Thyroid gland (tissue), 4 donors: ENCODE data around the gene ZFAND3. TPM values are rescaled to one million over a fixed set of nuclear protein-coding genes. Genes with fewer than 3 reads are reported as not detected.

Source experiments
- DNase-seq, 2 donors: peaks; one replicate each; pipeline ENCODE4 v3.0.0-alpha.2; 2019
- H3K27ac ChIP-seq, 3 donors: fragments of 200-600 bp; sonication (generic); 1 replicate in 2 of 3; 2 replicates in 1 of 3; pipeline ENCODE4 v1.5.1; 2016 to 2019; ENCODE audit warnings: mild to moderate bottlenecking in 1 of 3, moderate library complexity in 1 of 3
- H3K27me3 ChIP-seq: fragments of 200-600 bp; sonication (generic); one replicate; pipeline ENCODE4 v1.5.1; 2019
- H3K36me3 ChIP-seq, 2 donors: fragments of 200-600 bp; sonication (generic); one replicate each; pipeline ENCODE4 v1.5.1; 2016 to 2019
- H3K4me1 ChIP-seq, 2 donors: fragments of 200-600 bp; sonication (generic); one replicate each; pipeline ENCODE4 v1.5.1; 2017 to 2019
- H3K4me3 ChIP-seq, 3 donors: fragments of 200-600 bp; sonication (generic); replicated peaks in 1 of 3; 1 replicate in 2 of 3; 2 replicates in 1 of 3; pipeline ENCODE4 v1.5.1; 2016; ENCODE audit warnings: mild to moderate bottlenecking in 1 of 3
- H3K9me3 ChIP-seq: fragments of 200-600 bp; sonication (generic); one replicate; pipeline ENCODE4 v1.5.1; 2017
- POLR2A ChIP-seq, 2 donors: fragments of 450-650 bp; IDR thresholded peaks; one replicate each; pipeline ENCODE4 v1.6.1; 2017; ENCODE audit warnings: antibody characterized with exemption in 2 of 2, mild to moderate bottlenecking in 2 of 2, moderate library complexity in 1 of 2
- WGBS, 2 donors: methylation state at CpG; one replicate each; pipeline ENCODE4 v1.1.5; 2017; 5-methylcytosine and 5-hydroxymethylcytosine counted together
- intact Hi-C: fragments of 100-400 bp; cut with DNase I; formaldehyde crosslinking; loops from one replicate; pipeline ENCODE4 v1.15.1; 2023
- total RNA-seq, 4 donors: library from RNA; depleted of rRNA; stranded (reverse); fragments of >200 nt; gene quantifications; one replicate each; pipeline ENCODE4 v1.2.3, GENCODE V29; 2016
- TF ChIP-seq, protein P1 (sequence below), 6 experiments: fragments of 200-600 bp in 3 of 6; fragments of 450-650 bp in 3 of 6; sonication (generic) in 3 of 6; IDR thresholded peaks; one replicate each; pipeline ENCODE4 v1.5.1; 2016 to 2019; ENCODE audit warnings: antibody characterized with exemption in 6 of 6, mild to moderate bottlenecking in 2 of 6, inconsistent platforms in 1 of 6, moderate library complexity in 1 of 6

Gene ZFAND3
- total RNA-seq, 4 donors from 2014 or later = 41.3 to 57.7 (median 55.9) TPM

DNA sequence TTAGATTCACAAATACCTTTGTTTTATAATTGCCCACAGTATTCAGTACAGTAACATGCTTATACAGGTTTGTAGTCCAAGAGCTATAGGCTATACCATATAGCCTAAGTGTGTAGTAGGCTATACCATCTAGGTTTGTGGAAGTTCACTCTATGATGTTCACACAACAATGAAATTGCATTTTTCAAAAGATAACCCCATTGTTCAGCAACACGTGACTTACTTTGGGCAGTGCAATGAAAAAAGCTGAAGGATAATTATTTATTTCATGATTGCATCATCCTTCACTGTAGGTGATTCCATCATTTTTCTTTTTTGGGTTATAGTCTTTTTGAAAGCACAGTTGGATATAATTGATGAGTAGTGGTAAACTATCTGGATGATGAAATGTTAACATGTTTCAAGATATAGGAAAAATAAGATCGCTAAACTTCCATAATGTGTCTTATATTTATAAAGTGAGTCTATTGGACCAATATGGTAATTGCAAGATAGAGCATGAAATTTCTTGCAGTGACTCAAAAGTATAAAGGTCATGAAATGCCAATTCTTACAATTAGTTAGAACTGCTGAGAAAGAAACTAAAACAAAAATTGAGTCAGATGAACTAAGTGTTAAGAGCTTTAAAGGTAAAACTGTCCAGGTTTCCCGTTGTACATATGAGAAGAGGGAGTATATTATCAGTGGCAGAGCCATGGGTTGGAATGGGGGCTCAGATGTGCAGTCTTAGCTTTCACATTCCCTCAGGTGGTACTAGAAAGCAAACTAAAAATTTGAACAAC is 164.4 kb downstream of the ZFAND3 start:
- no peaks in the 10 kb centered on the region for H3K9me3 ChIP-seq
- no peak overlapping the region for H3K4me3 ChIP-seq
- no peaks in the 10 kb centered on the region for H3K27me3 ChIP-seq
- no peak overlapping the region for H3K27ac ChIP-seq
- intact Hi-C loops = no loop called here
- TF ChIP-seq, protein P1, sequence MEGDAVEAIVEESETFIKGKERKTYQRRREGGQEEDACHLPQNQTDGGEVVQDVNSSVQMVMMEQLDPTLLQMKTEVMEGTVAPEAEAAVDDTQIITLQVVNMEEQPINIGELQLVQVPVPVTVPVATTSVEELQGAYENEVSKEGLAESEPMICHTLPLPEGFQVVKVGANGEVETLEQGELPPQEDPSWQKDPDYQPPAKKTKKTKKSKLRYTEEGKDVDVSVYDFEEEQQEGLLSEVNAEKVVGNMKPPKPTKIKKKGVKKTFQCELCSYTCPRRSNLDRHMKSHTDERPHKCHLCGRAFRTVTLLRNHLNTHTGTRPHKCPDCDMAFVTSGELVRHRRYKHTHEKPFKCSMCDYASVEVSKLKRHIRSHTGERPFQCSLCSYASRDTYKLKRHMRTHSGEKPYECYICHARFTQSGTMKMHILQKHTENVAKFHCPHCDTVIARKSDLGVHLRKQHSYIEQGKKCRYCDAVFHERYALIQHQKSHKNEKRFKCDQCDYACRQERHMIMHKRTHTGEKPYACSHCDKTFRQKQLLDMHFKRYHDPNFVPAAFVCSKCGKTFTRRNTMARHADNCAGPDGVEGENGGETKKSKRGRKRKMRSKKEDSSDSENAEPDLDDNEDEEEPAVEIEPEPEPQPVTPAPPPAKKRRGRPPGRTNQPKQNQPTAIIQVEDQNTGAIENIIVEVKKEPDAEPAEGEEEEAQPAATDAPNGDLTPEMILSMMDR (IDR thresholded peaks at IDR 0.05) = no peak
- no peak for TF ChIP-seq POLR2A (IDR thresholded peaks at IDR 0.05)
- no peak for DNase-seq
- peaks cover 66 to 82% of the 10 kb centered on the region in 2 donors for H3K4me1 ChIP-seq
- no peaks in the 10 kb centered on the region for H3K36me3 ChIP-seq
- 94 to 96% methylated on average over 3 of the region's 3 CpGs for WGBS, 2 donors

DNA sequence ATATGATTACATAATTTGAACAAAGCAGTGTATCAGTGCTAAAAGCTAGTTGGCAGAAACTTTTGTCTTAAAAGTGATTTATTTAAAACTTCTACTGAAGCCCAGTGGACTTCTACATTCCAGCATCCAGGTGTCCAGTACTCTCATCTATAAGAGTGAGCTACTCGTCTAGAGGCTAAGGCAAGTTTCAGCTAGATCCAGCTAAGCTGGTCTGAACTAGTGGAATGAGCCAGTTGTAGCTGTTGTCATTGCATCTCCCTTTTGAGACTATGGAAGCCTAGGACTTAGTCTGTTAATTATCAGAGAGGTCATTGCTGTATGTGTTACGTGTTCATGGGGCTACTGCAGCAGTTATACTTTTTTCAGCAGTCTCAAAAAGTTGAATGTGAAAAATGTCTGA is 165.1 kb downstream of the ZFAND3 start:
- Histone ChIP-seq H3K4me3 (no peak overlapping the region), H3K36me3 (no peaks in the 10 kb centered on the region), H3K27ac (no peak overlapping the region), H3K27me3 (no peaks in the 10 kb centered on the region), H3K4me1 (peaks cover 66 to 82% of the 10 kb centered on the region in 2 donors), H3K9me3 (no peaks in the 10 kb centered on the region)
- no peak for DNase-seq
- intact Hi-C loops = no loop called here
- WGBS, 2 donors = 82 to 89% methylated on average over 2 of the region's 2 CpGs
- TF ChIP-seq POLR2A (IDR thresholded peaks at IDR 0.05) = no peak
- TF ChIP-seq, protein P1 (IDR thresholded peaks at IDR 0.05) = no peak

DNA sequence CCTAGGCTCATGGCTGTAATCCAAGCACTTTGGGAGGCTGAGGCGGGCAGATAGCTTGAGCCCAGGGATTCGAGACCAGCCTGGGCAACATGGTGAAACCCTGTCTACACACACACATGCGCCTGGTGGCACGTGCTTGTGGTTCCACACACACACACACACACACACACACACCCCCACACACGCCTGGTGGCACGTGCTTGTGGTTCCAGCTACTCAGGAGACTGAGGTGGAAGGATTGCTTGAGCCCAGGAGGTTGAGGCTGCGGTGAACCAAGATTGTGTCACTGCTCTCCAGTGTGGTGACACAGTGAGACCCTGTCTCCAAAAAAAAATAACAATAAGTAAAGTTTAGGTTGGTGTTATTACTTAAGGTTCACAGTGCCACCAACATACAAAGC is 165.8 kb downstream of the ZFAND3 start:
- intact Hi-C loops = no loop called here
- WGBS, 2 donors = 91 to 93% methylated on average over 5 to 7 of the region's 7 CpGs
- H3K4me1 ChIP-seq = peaks cover 66 to 82% of the 10 kb centered on the region in 2 donors
- no peaks in the 10 kb centered on the region for H3K27me3 ChIP-seq
- no peak overlapping the region for H3K4me3 ChIP-seq
- no peak for DNase-seq
- no peak for TF ChIP-seq POLR2A (IDR thresholded peaks at IDR 0.05)
- H3K27ac ChIP-seq = peak overlapping the region in 2 of 3 donors; percentile 51 to 83
- no peaks in the 10 kb centered on the region for H3K36me3 ChIP-seq
- no peaks in the 10 kb centered on the region for H3K9me3 ChIP-seq

DNA sequence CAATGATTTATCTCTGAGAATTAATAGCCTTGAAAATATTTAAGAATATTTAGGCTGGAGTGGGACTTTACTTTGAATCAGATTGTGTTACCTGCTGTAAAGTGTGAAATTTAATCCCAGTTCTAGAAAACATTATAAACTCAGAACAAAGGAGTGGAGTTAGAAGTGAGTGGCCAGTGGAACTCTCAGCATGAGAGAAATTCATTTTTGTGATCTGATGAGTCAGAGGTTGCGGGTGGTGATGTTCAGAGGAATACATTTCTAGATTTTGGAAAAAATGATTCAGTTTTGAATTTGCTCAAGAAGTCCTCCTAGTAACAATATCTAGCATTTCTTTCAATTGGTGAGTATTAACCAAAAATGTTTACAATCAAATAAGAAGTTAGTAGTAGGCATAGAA is 167.5 kb downstream of the ZFAND3 start:
- intact Hi-C loops = no loop called here
- no peaks in the 10 kb centered on the region for H3K27me3 ChIP-seq
- peaks cover 71 to 83% of the 10 kb centered on the region in 2 donors for H3K4me1 ChIP-seq
- H3K27ac ChIP-seq = peak overlapping the region; percentile 28 to 83 (median 78)
- 87% methylated on average over 1 of the region's 1 CpG for WGBS, 2 donors
- no peak for DNase-seq
- H3K36me3 ChIP-seq = no peaks in the 10 kb centered on the region
- H3K9me3 ChIP-seq = no peaks in the 10 kb centered on the region
- H3K4me3 ChIP-seq = no peak overlapping the region
- no peak for TF ChIP-seq POLR2A (IDR thresholded peaks at IDR 0.05)
- TF ChIP-seq, protein P1 (IDR thresholded peaks at IDR 0.05) = no peak

DNA sequence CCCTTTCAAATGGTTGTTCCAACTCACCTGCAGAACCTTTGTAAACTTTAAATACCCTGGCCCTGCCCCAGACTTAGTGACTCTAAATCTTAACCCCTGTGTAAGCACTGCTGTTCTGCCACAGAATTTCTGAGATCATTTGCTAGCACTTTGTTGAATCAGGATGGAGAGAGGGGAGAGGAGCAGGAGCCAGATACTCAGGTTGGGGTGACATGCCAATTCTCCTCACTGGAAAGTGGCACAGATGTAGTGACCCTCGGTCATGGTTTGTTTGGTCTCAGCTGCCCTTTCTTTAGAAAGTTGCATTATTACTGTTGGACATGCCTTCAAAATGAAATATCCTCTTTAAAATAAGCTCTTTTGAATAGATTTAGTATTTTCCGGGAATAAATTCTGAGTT is 168.0 kb downstream of the ZFAND3 start:
- DNase-seq = peak; percentile 44 to 48
- intact Hi-C loops = no loop called here
- H3K27me3 ChIP-seq = no peaks in the 10 kb centered on the region
- H3K27ac ChIP-seq = peak overlapping the region; percentile 28 to 83 (median 78)
- 35 to 54% methylated on average over 2 of the region's 2 CpGs for WGBS, 2 donors
- TF ChIP-seq, protein P1 (IDR thresholded peaks at IDR 0.05) = no peak
- TF ChIP-seq POLR2A (IDR thresholded peaks at IDR 0.05) = no peak
- H3K36me3 ChIP-seq = no peaks in the 10 kb centered on the region
- peaks cover 74 to 89% of the 10 kb centered on the region in 2 donors for H3K4me1 ChIP-seq
- H3K4me3 ChIP-seq = no peak overlapping the region
- no peaks in the 10 kb centered on the region for H3K9me3 ChIP-seq
